Adrenal gland (tissue), 5 donors: ENCODE measurements around the gene ZNF581.

Experiments
- POLR2A ChIP-seq, 2 donors: fragments of 450-650 bp; IDR thresholded peaks; one replicate each; pipeline ENCODE4 v1.6.1; 2017; ENCODE audit warnings: antibody characterized with exemption in 2 of 2, mild to moderate bottlenecking in 2 of 2, moderate library complexity in 1 of 2
- TF ChIP-seq, protein P1 (sequence below), 6 experiments: fragments of 450-650 bp in 4 of 6; fragments of 200-600 bp in 2 of 6; sonication (generic) in 1 of 6; IDR thresholded peaks; 1 replicate in 5 of 6; 2 replicates in 1 of 6; pipeline versions ENCODE4 v1.5.1 to v1.8.0; 2016 to 2021; ENCODE audit warnings: antibody characterized with exemption in 6 of 6, mild to moderate bottlenecking in 2 of 6, moderate library complexity in 1 of 6
- donor health status: DM: no; HTN: no; CAD: no.

DNA sequence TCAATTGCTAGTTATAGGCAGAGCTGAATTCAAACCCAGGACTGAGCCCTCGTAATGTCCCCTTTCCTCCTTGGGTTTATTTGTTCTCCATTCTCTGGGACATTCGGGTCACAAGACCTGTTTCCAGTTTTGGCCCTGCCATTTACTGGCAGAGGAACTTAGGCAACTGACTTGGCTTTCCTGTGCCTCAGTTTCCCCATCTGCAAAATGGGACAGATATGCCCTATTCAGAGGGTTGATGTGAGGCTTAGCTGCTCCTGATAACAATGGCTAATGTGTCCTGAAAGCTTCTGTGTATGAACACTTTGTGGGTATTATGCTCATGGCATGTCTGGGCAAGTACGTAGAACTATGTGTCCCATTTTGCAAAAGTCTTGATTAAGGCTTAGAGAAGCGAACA is 42.4 kb upstream of the ZNF581 start:
- TF ChIP-seq, protein P1, sequence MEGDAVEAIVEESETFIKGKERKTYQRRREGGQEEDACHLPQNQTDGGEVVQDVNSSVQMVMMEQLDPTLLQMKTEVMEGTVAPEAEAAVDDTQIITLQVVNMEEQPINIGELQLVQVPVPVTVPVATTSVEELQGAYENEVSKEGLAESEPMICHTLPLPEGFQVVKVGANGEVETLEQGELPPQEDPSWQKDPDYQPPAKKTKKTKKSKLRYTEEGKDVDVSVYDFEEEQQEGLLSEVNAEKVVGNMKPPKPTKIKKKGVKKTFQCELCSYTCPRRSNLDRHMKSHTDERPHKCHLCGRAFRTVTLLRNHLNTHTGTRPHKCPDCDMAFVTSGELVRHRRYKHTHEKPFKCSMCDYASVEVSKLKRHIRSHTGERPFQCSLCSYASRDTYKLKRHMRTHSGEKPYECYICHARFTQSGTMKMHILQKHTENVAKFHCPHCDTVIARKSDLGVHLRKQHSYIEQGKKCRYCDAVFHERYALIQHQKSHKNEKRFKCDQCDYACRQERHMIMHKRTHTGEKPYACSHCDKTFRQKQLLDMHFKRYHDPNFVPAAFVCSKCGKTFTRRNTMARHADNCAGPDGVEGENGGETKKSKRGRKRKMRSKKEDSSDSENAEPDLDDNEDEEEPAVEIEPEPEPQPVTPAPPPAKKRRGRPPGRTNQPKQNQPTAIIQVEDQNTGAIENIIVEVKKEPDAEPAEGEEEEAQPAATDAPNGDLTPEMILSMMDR (IDR thresholded peaks at IDR 0.05) = no peak
- no peak for TF ChIP-seq POLR2A (IDR thresholded peaks at IDR 0.05)
